GM18907 (cell line): ENCODE measurements around the gene BLVRA.
"Not testable (repeated sequence)": the region's sequence is repeated elsewhere in the genome, so short reads cannot be mapped to it uniquely, and the experiment has no call there.

Source experiments
- ATAC-seq: cut with Tn5 transposase; IDR thresholded peaks from one replicate; pipeline ENCODE4 v1.9.1; 2021; ENCODE audit warnings: mild to moderate bottlenecking, moderate library complexity; ENCODE audit not compliant: unreplicated experiment

The BLVRA gene, protein sequence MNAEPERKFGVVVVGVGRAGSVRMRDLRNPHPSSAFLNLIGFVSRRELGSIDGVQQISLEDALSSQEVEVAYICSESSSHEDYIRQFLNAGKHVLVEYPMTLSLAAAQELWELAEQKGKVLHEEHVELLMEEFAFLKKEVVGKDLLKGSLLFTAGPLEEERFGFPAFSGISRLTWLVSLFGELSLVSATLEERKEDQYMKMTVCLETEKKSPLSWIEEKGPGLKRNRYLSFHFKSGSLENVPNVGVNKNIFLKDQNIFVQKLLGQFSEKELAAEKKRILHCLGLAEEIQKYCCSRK

DNA sequence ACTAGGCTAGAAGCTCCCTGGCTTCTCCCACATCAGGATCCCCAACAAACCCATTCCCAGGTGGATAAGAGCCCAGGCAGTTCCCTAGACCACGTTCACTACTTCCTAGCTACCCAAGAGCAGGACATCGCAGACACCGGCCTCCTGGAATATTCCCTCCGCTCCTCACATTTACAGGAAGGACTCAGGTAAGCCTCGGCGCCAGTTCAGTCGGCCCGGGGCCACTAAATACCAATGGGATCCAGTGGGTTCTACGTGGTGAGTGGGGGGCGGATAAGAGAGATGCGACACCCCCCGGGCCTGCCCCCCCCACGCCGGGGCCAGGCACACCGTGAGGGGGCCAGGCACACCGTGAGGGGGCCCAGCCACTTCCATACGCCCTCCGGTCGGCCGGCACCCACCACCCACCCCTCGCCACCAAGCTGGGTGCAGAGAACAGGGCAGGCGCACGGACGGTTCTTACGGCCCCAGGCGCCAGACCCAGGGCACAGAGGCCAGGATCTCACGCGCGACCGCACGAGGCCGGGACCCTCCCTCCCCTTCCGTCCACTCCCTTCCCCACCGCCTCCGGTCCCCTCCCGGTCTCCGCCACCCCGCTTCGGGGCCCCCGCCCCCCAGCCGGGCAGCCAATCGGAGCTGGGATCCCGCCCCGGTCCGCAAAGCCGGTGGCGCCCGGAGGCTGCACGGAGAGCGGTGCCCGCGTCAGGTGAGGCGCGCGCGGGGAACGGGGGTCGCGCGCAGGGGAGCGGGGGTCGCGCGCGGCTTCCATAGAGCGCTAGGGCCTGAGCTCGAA is at the start of gene BLVRA:
Gene BLVRA (plus strand): TSS at position 652 of the 793 bp plus-strand sequence. CDS start 12,479 bp downstream, outside the sequence.
- ATAC-seq: peak; percentile 72

DNA sequence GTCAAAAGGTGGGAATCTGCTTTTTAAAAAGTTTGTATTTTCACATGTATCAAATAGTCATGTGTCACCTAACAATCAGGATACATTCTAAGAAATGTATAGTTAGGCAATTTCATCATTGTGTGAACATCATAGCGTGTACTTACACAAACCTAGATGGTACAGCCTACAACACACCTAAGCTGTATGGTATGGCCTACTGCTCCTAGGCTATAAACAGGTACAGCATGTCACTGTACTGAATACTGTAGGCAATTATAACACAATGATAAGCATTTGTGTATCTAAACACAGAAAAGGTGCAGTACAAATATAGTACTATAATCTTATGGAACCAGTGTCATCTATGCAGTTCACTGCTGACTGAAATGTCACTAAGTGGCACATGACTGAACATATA is 47.0 kb upstream of the BLVRA start:
- no peak for ATAC-seq

DNA sequence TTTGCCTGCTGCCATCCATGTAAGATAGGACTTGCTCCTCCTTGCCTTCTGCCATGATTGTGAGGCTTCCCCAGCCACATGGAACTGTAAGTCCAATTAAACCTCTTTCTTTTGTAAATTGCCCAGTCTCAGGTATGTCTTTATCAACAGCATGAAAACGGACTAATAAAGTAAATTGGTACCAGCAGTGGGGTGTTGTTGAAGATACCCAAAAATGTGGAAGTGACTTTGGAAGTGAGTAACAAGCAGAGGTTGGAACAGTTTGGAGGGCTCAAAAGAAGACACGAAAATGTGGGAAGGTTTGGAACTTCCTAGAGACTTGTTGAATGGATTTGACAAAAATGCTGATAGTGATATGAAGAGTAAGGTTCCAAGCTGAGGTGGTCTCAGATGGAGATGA is 42.5 kb upstream of the BLVRA start:
- not testable (repeated sequence) for ATAC-seq

DNA sequence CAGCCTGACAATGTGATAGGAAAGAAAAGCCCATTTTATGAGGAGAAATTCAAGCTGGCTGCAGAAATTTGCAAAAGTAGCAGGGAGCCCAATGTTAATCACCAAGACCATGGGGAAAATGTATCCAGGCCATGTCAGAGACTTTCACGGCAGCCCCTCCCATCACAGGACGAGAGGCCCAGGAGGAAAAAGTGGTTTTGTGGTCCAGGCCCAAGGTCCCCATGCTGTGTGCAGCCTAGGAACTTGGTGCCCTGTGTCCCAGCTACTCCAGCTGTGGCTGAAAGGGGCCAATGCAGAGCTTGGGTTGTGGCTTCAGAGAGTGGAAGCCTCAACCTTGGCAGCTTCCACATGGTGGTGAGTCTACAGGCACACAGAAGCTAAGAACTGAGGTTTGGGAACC is 41.9 kb upstream of the BLVRA start:
- no peak for ATAC-seq

DNA sequence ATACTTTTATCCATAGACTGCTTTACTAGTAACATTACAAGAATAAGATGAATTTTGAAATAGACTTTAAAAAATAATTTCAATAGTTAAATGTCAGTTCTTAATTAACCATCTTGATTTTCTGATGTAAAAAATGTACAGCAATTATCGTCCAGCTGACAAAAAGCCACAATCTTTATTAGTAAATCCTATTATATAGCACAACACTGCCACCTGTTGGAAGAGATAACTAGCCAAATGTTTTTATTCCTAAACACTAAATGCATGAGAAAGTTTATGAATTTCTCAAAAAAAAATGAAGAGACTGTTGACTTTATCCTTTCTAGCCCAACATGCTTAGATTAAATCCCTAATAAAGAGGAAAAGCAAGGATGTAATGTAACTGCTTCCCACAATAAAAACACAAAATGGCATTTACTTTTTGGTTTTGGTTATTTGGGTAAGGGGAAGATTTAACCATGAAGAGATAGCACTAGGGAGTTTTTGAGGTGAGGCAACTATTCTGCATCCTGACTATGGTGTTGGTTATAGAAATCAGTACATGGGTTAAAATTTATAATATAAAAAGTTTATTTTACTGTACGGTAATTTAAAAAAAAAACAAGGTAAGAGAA is 37.2 kb upstream of the BLVRA start:
- ATAC-seq: no peak

DNA sequence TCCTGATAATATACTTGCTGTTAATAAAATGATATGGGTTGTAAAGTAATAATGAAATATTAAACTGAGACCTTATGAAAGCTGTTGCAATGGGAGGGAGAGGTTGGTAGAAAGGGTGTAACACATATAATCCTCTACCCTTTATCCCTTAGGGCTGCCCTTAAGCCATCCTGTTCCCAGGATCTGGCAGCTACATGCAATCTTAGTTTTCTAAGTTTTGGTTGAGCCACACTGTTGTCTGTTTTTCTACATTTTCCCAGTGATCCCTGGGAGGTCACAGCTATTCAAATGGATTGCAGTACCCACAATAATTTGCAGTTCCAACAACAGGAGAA is 35.5 kb upstream of the BLVRA start:
- ATAC-seq: no peak

DNA sequence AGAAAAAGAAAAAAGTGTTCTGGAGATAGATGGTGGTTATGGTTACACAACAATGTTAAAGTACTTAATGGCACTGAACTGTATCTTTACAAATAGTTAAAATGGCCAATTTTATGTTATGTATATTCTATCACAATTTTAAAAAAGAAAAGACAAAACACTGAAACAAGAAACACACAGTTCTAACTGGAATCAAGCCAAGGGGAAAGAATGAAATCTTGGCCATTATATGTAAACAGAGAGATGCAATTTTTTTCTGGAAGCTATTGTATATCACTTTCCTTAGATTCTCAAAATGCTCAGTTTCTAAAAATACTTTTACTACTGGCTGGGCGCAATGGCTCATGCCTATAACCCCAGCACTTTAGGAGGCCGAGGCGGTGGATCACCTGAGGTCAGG is 33.2 kb upstream of the BLVRA start:
- ATAC-seq: no peak

DNA sequence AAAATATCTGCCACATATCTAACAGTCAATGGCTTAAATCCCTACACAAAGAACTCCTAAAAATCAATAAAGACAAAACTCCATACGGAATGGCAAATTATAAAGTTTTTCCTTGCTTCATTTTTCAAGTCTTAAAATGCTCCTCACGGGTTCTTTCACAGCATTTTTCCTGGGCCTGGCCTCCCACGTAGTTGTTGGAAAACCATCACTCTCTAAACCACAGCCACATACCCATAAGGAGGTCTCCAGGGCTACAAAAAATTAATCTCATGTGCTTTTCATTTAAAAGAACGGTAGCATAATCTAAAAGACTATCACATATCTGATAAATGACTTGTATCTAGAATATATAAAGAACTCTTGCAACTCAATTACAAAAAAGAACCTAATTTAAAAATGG is 32.0 kb upstream of the BLVRA start:
- no peak for ATAC-seq

DNA sequence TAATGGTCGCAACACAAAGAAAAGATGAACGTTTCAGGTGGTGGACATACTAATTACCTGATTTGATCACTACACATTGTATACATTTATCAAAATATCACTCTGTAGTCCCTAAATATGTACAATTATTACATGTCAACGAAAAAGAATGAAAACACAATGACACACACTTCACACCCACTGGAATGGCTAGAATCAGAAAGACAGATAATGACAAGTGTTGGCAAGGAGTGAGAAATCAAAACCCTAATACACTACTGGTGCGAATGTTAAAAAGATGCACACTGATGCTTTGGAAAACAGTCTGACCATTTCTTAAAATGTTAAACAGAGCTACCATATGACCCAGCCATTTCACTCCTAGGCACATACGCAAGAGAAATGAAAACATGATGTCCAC is 31.5 kb upstream of the BLVRA start:
- no peak for ATAC-seq

DNA sequence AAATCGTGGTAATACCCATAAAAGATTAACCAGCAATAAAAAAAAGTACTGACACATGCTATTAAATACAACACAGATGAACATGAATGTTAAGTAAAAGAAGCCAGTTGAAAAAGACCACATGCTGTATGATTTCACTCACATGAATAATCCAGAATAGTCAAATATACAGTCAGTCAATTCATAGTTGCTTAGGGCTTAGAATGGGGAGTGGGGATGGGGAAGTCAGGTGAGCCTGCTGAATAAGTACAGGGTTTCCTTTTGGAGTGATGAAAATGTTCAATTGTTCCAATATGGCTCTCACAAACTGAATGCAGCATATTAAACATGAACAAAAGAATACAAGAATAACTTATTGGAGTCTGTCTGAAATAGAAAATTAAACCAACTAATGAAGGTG is 31.0 kb upstream of the BLVRA start:
- no peak for ATAC-seq

DNA sequence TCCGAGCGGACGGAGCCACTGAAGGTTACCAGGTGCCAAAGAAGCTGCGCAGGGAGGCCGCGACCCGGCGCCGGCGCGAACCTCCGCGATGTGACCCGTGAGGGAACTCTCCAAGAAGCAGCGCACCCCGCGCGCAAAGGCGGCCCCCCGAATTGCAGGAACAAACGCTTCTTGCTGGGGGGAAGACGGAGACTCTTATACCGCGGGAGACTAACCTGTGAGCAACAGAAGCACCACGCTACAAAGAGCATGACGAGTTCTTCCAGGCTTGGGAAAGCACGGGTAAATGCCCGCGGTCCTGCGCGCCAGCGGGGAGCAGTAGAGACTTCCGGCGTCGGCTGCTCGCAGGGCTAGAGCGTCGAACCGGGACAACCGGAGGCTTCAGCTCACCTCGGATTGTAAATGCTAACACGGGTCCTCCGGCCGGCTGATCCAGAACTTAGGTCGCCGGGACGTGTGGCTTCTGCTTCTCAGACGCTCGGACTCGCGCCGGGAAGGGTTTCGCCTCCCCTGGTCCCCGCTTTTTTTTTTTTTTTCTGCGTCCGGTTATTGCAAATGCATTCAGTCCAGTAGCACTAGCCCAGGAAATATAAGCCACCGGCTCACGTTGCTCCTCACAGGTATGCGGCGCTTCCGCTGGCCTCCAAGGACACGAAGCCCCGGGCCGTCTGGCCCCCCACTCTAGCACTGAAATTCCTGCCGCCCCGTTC is 29.1 kb upstream of the BLVRA start, which contains the start of gene COA1:
Gene COA1 (minus strand): TSS at position 310 of the 710 bp plus-strand sequence. CDS start 80,909 bp downstream, outside the sequence.
- peak; percentile 90 for ATAC-seq

DNA sequence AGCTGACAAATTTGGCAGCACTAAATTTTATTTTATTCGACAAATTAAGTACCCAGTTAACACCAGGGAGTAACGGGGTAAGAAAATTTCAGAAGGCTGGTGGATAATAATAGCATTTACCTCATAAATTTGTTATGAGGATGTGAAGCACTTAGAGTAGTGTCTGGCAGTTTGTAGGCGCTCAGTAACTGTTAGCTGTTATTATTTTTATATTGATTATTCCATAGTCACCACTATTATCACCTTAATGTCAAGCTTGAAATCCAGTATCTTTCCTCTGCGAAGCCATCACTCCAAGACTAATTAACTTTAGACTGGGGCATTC is 28.6 kb upstream of the BLVRA start:
- peak; percentile 12 for ATAC-seq

DNA sequence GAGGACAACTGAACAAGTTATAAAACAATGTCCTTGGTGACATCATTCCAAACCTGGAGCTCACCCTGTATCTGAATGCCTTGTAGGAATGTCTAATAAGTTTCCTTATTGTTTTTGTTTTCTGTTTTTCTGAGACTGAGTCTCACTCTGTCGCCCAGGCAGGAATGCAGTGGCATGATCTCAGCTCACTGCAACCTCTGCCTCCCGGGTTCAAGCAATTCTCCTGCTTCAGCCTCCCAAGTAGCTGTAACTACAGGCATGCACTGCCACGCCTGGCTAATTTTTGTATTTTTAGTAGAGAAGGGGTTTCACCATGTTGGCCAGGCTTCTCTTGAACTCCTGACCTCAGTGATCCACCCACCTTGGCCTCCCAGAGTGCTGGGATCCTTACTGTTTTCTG is 27.0 kb upstream of the BLVRA start:
- ATAC-seq: not testable (repeated sequence)

DNA sequence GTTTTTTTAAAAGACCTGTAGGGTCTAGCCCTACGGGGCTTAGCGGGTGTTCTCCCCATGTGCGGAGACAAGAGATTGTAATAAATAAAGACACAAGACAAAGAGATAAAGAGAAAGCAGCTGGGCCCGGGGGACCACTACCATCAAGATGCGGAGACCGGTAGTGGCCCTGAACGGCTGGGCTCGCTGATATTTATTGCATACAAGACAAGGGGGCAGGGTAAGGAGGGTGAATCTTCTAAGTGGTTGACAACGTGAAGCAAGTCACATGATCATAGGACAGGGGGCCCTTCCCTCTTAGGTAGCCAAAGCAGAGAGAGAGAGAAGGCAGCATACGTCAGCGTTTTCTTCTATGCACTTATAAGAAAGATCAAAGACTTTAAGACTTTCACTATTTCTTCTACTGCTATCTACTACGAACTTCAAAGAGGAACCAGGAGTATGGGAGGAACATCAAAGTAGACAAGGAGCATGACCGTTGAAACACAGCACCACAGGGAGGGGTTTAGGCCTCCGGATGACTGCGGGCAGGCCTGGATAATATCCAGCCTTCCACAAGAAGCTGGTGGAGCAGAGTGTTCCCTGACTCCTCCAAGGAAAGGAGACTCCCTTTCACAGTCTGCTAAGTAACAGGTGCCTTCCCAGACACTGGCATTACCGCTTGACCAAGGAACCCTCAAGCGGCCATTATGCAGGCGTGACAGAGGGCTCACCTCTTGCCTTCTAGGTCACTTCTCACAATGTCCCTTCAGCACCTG is 23.7 kb upstream of the BLVRA start:
- not testable (repeated sequence) for ATAC-seq

DNA sequence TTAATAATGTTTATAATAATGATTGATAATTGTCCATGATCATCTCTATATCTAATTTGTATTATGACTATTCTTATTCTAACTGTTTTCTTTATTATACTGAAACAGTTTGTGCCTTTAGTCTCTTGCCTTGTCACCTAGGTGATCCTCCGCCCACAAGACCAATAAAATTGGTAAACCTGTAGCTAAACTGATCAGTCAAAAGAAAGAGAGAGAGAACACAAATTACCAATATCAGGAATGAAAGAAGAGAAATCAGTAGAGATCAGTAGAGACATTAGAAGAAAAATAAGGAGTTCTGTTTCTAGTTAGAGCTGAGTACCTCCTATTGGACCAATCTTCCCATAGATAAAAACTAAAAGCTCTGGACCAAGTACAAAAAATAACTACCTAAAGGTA is 23.1 kb upstream of the BLVRA start:
- peak; percentile 42 for ATAC-seq

DNA sequence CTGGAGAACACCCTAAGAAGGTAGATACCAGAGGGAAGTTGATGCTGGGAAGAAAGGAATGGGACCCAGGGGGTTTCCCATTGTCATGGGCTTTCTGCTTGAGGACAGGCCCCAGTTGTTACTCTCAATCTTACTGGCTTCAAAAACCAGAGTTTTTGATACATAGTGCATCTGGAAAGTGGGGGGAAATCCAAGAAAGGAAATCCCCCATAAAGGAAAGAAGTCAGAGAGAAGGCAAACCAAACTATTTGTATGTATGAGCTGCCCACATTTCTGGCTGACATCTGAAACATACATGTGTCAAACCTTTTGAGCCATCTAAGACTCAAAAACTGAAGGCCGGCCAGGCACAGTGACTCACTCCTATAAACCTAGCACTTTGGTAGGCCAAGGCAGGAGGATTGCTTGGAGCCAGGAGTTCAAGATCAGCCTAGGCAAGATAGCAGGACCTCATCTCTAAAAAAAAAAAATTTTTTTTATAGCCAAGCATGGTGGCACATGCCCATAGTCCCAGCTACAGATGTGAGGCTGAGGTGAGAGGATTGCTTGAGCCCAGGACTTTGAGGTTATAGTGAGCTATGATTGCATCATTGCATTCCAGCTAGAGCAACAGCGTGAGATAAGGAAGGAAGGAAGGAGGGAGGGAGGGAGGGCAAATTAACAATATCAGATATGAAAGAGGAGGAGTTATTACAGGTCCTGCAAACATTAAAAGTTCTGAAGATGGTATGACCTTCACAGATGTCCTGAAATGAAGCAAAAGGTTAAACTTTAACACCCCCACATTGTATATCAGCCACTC is 22.5 kb upstream of the BLVRA start:
- ATAC-seq: peak; percentile 72

DNA sequence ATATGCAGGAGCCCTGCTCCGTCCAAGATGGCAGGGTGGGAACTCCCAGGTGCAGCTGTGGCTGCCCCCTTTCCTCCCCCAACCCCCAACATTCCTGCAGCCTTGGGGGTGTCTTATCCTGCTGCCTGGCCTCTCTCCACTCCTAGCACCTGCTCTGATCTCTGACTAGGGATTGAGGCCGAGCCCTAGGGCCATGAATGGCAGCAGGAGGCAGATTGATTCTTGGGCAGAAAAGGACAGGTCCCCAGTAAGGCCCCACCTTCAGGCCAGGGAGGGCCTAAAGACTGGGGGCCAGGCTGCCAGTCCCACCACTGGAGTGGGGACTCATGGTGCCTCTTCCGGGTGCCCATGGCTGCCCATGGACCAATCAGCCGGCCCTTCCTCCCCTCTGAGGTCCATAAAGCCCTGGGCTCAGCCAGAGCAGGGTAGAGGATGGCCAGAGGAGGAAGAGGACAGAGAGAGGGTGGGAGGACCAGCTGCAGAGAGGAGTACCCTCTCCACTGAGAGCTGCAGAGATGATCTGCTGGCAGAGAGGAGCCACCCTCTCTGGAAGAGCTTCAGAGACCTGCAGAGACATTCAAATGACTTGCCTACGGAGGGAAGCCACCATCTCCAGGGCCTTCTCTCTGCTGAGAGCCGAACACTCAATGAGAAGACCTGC is 20.9 kb upstream of the BLVRA start:
- ATAC-seq: no peak

DNA sequence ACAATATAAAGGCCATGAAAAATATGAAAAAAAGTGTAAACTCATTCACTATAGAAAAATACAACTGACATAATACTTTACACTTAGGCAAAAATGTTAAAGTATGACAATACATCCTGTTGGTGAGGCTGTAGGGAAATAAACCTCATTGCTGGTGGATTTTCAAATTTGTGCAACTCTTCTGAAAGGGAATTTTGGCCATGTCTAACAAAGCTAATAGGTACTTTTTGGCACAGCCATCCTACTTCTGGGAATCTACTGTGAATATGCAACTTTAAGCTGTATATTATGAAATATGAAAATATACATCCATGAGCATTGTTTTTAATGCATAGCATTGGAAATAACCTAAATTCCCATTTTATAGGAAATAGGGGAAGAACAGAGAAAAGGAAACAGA is 15.8 kb upstream of the BLVRA start:
- ATAC-seq: no peak

DNA sequence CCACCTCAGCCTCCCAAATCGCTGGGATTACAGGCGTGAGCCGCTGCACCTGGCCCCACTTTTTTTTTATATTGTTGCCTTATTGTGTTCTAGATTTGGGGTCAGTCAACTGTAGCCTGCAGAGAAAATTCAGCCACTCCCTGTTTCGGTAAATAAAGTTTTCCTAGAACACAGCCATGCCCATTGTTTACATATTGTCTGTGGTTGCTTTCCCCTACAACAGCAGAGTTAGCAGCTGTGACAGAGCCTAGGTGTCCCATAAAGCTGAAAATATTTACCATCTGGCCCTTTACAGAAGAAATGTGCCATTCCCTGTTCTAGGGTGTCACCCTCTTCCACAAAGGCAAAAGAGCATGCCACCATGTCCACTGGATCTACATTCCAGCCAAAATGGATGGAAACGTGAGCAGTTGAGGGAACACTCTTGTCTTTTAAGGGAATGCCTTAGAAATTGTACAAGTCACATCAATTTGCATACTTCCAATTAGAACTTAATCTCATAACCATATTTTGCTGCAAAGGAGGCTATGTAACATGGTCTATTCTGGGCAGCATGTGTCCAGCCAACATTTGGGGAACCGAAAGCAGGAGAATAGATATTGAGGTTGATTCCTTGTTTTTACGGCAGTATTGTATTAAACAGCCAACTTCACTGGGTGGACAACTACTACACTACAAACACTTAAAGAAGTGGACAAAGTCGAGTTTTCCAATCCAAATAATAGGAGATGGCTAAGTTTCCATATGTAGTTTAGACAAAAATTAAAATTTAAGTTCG is 11.0 kb upstream of the BLVRA start:
- ATAC-seq: no peak
